PC-3 (cell line): ENCODE measurements around the gene HDAC4.

Experiments
- EZH2 ChIP-seq: fragments of 300-600 bp; sonication (generic); IDR thresholded peaks from one replicate; pipeline ENCODE4 v1.6.1; 2017; ENCODE audit warnings: antibody characterized with exemption, mild to moderate bottlenecking, low read length; ENCODE audit not compliant: unreplicated experiment
- EZH2phosphoT487 ChIP-seq: fragments of 300-600 bp; sonication (generic); IDR thresholded peaks from 2 replicates; pipeline ENCODE4 v1.6.1; 2018; ENCODE audit warnings: mild to moderate bottlenecking, antibody characterized with exemption, low read length, borderline replicate concordance
- TF ChIP-seq, protein P1 (sequence below): fragments of 300-600 bp; sonication (generic); conservative IDR thresholded peaks from 2 replicates; pipeline ENCODE4 v1.5.1; 2017; ENCODE audit warnings: antibody characterized with exemption, low read depth, mild to moderate bottlenecking, low read length

- TF ChIP-seq, protein P1, sequence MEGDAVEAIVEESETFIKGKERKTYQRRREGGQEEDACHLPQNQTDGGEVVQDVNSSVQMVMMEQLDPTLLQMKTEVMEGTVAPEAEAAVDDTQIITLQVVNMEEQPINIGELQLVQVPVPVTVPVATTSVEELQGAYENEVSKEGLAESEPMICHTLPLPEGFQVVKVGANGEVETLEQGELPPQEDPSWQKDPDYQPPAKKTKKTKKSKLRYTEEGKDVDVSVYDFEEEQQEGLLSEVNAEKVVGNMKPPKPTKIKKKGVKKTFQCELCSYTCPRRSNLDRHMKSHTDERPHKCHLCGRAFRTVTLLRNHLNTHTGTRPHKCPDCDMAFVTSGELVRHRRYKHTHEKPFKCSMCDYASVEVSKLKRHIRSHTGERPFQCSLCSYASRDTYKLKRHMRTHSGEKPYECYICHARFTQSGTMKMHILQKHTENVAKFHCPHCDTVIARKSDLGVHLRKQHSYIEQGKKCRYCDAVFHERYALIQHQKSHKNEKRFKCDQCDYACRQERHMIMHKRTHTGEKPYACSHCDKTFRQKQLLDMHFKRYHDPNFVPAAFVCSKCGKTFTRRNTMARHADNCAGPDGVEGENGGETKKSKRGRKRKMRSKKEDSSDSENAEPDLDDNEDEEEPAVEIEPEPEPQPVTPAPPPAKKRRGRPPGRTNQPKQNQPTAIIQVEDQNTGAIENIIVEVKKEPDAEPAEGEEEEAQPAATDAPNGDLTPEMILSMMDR = no peak
- no peak for TF ChIP-seq EZH2
- TF ChIP-seq EZH2phosphoT487 = no peak
Observed at GRCh38 chr2:239381709-239382134, 19.1 kb downstream of the HDAC4 start.
